Measurements from ENCODE around the gene PANK4. TPM values are rescaled to one million over a fixed set of nuclear protein-coding genes. Genes with fewer than 3 reads are reported as not detected.

PANK4 gene
- total RNA-seq, 1 donor from 2014 or later: 26.3 TPM

DNA sequence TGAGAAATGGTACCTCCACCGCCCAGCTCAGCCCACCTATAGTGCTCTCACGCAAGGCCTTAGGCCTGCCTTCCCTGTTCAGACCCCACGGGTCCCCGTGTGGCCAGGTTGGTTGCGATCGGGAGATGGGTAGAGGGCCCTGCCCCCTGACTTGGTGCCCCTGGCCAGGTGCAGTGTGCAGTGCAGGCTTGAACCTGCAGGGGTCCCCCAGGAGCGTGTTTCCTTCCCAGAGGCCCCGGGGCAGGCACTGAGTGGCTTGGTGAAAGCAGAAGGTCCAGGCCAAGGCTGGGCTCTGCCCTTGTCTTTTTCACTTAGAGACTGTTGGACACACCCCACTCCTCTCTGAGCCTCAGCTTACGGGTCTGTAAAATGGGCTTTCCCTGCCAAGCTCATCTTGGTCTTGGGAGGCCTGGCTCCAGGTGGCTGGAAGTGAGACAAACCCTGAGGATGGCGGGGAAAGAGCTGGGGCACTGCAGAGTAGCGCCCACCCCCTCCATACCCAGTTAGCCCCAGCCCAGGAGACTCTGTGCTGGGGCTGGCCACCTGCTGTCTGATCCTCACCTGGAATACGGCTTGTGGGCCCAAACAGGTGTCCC, 13.0 kb upstream of the PANK4 start:
- H2AFZ ChIP-seq (ENCODE audit: low read depth, low read length): no peak overlapping the region
- H3K9me3 ChIP-seq (ENCODE audit: insufficient read depth, low read depth, low read length): no peaks in the 10 kb centered on the region
- no peak overlapping the region for H3K27ac ChIP-seq (ENCODE audit: low read depth, low read length)
- H3K9me3 Mint-ChIP-seq (ENCODE audit: unreplicated experiment): no peaks in the 10 kb centered on the region
- peaks cover 7% of the 10 kb centered on the region for H3K4me1 Mint-ChIP-seq (ENCODE audit: low read depth, unreplicated experiment)
- H4K20me1 ChIP-seq (ENCODE audit: insufficient read depth, low read length): no peaks in the 10 kb centered on the region
- peaks cover 2% of the 10 kb centered on the region for H3K27me3 ChIP-seq (ENCODE audit: insufficient read depth, low read length)
- H3K4me3 Mint-ChIP-seq (ENCODE audit: unreplicated experiment): no peak overlapping the region
- TF ChIP-seq CTCF (IDR thresholded peaks at IDR 0.05; ENCODE audit: insufficient read depth, low read depth, low read length): no peak
- no peak for TF ChIP-seq EZH2 (IDR thresholded peaks at IDR 0.05; ENCODE audit: insufficient read depth, low read length)
- H3K36me3 ChIP-seq (ENCODE audit: insufficient read depth, low read length): no peaks in the 10 kb centered on the region
- H3K4me3 ChIP-seq (ENCODE audit: insufficient read depth, low read depth, low read length): no peak overlapping the region
- H3K4me1 ChIP-seq (ENCODE audit: insufficient read depth, low read length): peaks cover 26% of the 10 kb centered on the region
- H3K36me3 Mint-ChIP-seq (ENCODE audit: low read depth, unreplicated experiment): no peaks in the 10 kb centered on the region
- H3K27me3 Mint-ChIP-seq (ENCODE audit: low read depth, unreplicated experiment): peaks cover 25% of the 10 kb centered on the region
- H3K27ac Mint-ChIP-seq (ENCODE audit: unreplicated experiment): no peak overlapping the region
- no peak overlapping the region for H3K9ac ChIP-seq (ENCODE audit: low read length)
- no peak overlapping the region for H3K4me2 ChIP-seq (ENCODE audit: low read length)
- DNase-seq (ENCODE audit: low read depth) (no peak), FAIRE-seq (no peak)
- no peaks in the 10 kb centered on the region for H3K79me2 ChIP-seq (ENCODE audit: insufficient read depth, low read length)

DNA sequence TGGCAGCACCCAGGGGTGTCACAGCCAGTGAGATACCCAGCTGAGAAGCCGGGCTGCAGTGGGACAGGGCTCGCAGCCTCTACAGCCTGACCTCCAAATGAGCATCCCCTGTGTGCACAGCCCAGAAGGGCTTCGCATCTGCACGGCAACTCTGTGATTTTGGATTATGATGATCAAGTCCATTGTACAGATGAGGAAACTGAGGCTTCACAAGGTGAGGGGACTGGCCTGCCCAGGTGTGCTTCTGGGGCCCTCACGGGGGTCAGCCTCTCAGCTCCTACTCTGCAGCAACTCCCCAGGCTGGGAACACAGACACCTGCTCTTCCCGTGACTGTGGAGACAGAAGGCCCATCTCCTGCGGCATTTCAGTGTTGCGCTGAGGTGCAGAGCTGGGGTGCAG, 12.5 kb upstream of the PANK4 start:
- FAIRE-seq: no peak
- peaks cover 10% of the 10 kb centered on the region for H3K4me1 Mint-ChIP-seq (ENCODE audit: low read depth, unreplicated experiment)
- Histone ChIP-seq H3K4me1 (ENCODE audit: insufficient read depth, low read length) (peaks cover 29% of the 10 kb centered on the region), H3K36me3 (ENCODE audit: insufficient read depth, low read length) (no peaks in the 10 kb centered on the region), H3K79me2 (ENCODE audit: insufficient read depth, low read length) (no peaks in the 10 kb centered on the region), H3K4me3 (ENCODE audit: insufficient read depth, low read depth, low read length) (no peak overlapping the region), H3K9ac (ENCODE audit: low read length) (no peak overlapping the region), H3K9me3 (ENCODE audit: insufficient read depth, low read depth, low read length) (no peaks in the 10 kb centered on the region), H3K4me2 (ENCODE audit: low read length) (no peak overlapping the region), H3K27ac (ENCODE audit: low read depth, low read length) (no peak overlapping the region), H3K27me3 (ENCODE audit: insufficient read depth, low read length) (peaks cover 2% of the 10 kb centered on the region), H4K20me1 (ENCODE audit: insufficient read depth, low read length) (no peaks in the 10 kb centered on the region), H2AFZ (ENCODE audit: low read depth, low read length) (no peak overlapping the region)
- no peaks in the 10 kb centered on the region for H3K36me3 Mint-ChIP-seq (ENCODE audit: low read depth, unreplicated experiment)
- no peak overlapping the region for H3K27ac Mint-ChIP-seq (ENCODE audit: unreplicated experiment)
- no peak overlapping the region for H3K4me3 Mint-ChIP-seq (ENCODE audit: unreplicated experiment)
- H3K27me3 Mint-ChIP-seq (ENCODE audit: low read depth, unreplicated experiment): peaks cover 28% of the 10 kb centered on the region
- no peaks in the 10 kb centered on the region for H3K9me3 Mint-ChIP-seq (ENCODE audit: unreplicated experiment)
- DNase-seq (ENCODE audit: low read depth): no peak
- TF ChIP-seq CTCF (IDR thresholded peaks at IDR 0.05; ENCODE audit: insufficient read depth, low read depth, low read length) (no peak), EZH2 (IDR thresholded peaks at IDR 0.05; ENCODE audit: insufficient read depth, low read length) (no peak)

GRCh38 chr1:2538376-2538775, 12.0 kb upstream of the PANK4 start:
- H3K27ac Mint-ChIP-seq (ENCODE audit: unreplicated experiment): no peak overlapping the region
- H3K27me3 ChIP-seq (ENCODE audit: insufficient read depth, low read length): peaks cover 2% of the 10 kb centered on the region

More at GRCh38 chr1:2538376-2538775, 12.0 kb upstream of the PANK4 start:
- Mint-ChIP-seq H3K36me3 (ENCODE audit: low read depth, unreplicated experiment) (no peaks in the 10 kb centered on the region), H3K27me3 (ENCODE audit: low read depth, unreplicated experiment) (peaks cover 30% of the 10 kb centered on the region), H3K4me3 (ENCODE audit: unreplicated experiment) (no peak overlapping the region), H3K9me3 (ENCODE audit: unreplicated experiment) (no peaks in the 10 kb centered on the region), H3K4me1 (ENCODE audit: low read depth, unreplicated experiment) (peaks cover 10% of the 10 kb centered on the region)
- Histone ChIP-seq H3K9ac (ENCODE audit: low read length) (no peak overlapping the region), H3K79me2 (ENCODE audit: insufficient read depth, low read length) (no peaks in the 10 kb centered on the region), H3K4me3 (ENCODE audit: insufficient read depth, low read depth, low read length) (no peak overlapping the region), H3K4me1 (ENCODE audit: insufficient read depth, low read length) (peaks cover 28% of the 10 kb centered on the region), H3K4me2 (ENCODE audit: low read length) (no peak overlapping the region), H3K27ac (ENCODE audit: low read depth, low read length) (no peak overlapping the region), H2AFZ (ENCODE audit: low read depth, low read length) (no peak overlapping the region), H3K9me3 (ENCODE audit: insufficient read depth, low read depth, low read length) (no peaks in the 10 kb centered on the region), H4K20me1 (ENCODE audit: insufficient read depth, low read length) (no peaks in the 10 kb centered on the region), H3K36me3 (ENCODE audit: insufficient read depth, low read length) (no peaks in the 10 kb centered on the region)
- no peak for DNase-seq (ENCODE audit: low read depth)
- no peak for FAIRE-seq
- TF ChIP-seq CTCF (IDR thresholded peaks at IDR 0.05; ENCODE audit: insufficient read depth, low read depth, low read length) (no peak), EZH2 (IDR thresholded peaks at IDR 0.05; ENCODE audit: insufficient read depth, low read length) (no peak)
